Neural crest cell (in vitro differentiated cells): ENCODE measurements around the gene MTCL1. TPM values are rescaled to one million over a fixed set of nuclear protein-coding genes. Genes with fewer than 3 reads are reported as not detected.
A peak's percentile ranks its signal among the peaks of the same experiment; 100 is the strongest.

Experiments used
- DNase-seq: peaks from one replicate; pipeline ENCODE4 v3.0.0; 2021; ENCODE audit warnings: low read depth, mixed read lengths, low spot score
- H3K27ac Mint-ChIP-seq: one replicate; pipeline ENCODE4 v1.8.0; 2021; ENCODE audit warnings: mild to moderate bottlenecking, mixed read lengths; ENCODE audit not compliant: unreplicated experiment
- H3K27me3 Mint-ChIP-seq: 2 replicates; pipeline ENCODE4 v1.8.0; 2021; ENCODE audit warnings: low read depth, mild to moderate bottlenecking, mixed read lengths
- H3K36me3 Mint-ChIP-seq: 2 replicates; pipeline ENCODE4 v1.8.0; 2021; ENCODE audit warnings: low read depth, mild to moderate bottlenecking, mixed read lengths
- H3K4me1 Mint-ChIP-seq: 2 replicates; pipeline ENCODE4 v1.8.0; 2021; ENCODE audit warnings: mixed read lengths
- H3K4me3 Mint-ChIP-seq: one replicate; pipeline ENCODE4 v1.8.0; 2021; ENCODE audit warnings: mild to moderate bottlenecking, mixed read lengths
- H3K9me3 Mint-ChIP-seq: 2 replicates; pipeline ENCODE4 v1.8.0; 2021; ENCODE audit warnings: mixed read lengths
- total RNA-seq: library from RNA; stranded (reverse); gene quantifications from 2 replicates; pipeline ENCODE4 v1.2.1, GENCODE V29; 2021
- TF ChIP-seq, protein P1 (sequence below): fragments of 200-600 bp; sonication (generic); conservative IDR thresholded peaks from 2 replicates; pipeline ENCODE4 v1.5.0; 2021; ENCODE audit warnings: antibody characterized with exemption, mild to moderate bottlenecking

The MTCL1 gene
- total RNA-seq, 1 donor from 2014 or later: 17.8 TPM

DNA sequence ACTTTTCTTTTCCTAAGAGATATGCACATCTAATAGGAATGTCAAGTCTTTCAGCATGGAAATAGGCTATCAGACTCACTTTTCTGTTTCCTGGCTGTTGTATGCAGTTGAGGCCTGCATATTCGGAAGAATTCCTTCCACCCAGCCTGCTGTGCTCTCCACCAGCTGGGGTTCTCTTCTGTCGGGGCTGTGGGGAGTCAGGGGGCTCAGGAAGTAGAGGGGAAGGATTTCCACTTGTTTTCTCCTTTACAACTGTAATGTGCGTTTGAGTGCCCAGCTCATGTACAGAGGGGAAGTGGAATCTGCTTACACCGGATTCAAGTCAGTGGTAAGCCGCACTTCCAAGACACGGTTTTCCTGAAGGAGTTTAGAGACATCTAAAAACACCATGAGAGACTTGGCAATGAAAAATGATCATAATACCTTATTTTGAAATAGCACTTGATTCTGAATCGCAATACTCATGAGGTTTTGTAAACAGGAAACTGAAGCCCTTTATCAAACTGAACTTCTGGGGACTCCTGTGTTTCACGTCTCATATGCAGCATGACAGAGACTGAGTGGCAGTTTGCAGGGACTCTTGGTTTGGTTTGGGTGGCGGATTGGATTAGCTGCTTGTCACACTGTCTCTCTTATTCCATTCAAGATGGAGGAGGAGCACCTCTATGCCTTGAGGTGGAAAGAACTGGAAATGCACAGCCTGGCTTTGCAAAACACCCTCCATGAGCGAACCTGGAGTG, 90.4 kb downstream of the MTCL1 start:
- TF ChIP-seq, protein P1, sequence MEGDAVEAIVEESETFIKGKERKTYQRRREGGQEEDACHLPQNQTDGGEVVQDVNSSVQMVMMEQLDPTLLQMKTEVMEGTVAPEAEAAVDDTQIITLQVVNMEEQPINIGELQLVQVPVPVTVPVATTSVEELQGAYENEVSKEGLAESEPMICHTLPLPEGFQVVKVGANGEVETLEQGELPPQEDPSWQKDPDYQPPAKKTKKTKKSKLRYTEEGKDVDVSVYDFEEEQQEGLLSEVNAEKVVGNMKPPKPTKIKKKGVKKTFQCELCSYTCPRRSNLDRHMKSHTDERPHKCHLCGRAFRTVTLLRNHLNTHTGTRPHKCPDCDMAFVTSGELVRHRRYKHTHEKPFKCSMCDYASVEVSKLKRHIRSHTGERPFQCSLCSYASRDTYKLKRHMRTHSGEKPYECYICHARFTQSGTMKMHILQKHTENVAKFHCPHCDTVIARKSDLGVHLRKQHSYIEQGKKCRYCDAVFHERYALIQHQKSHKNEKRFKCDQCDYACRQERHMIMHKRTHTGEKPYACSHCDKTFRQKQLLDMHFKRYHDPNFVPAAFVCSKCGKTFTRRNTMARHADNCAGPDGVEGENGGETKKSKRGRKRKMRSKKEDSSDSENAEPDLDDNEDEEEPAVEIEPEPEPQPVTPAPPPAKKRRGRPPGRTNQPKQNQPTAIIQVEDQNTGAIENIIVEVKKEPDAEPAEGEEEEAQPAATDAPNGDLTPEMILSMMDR: no peak

DNA sequence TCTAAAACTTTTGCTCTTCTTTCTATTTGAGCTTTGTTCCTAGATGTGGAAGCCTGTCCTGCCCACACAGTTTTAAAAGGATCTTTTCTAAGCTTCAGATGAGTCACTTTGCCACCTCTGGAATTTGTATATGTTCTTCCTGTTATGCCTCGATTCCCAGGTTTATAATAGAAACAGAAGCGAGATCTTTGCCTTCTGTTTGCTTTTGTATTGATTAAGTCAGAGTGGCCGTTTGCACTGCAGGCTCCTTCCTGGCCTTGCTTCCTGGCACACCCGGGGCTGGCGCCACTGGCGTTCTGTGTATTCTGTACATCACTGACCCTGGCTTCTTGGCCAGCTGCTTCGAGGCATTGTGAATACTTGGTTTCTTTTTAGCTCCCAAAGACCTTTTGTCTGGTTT, 91.8 kb downstream of the MTCL1 start:
- no peak for DNase-seq
- Mint-ChIP-seq H3K36me3 (no peaks in the 10 kb centered on the region), H3K4me1 (peaks cover 44% of the 10 kb centered on the region)

More for the DNA sequence above, 90.4 kb downstream of the MTCL1 start:
- DNase-seq: no peak
- H3K27ac Mint-ChIP-seq: peak overlapping the region; percentile 89
- H3K36me3 Mint-ChIP-seq: no peaks in the 10 kb centered on the region
- no peaks in the 10 kb centered on the region for H3K27me3 Mint-ChIP-seq
- H3K4me1 Mint-ChIP-seq: peaks cover 52% of the 10 kb centered on the region
- H3K9me3 Mint-ChIP-seq: no peaks in the 10 kb centered on the region
- H3K4me3 Mint-ChIP-seq: no peak overlapping the region

DNA sequence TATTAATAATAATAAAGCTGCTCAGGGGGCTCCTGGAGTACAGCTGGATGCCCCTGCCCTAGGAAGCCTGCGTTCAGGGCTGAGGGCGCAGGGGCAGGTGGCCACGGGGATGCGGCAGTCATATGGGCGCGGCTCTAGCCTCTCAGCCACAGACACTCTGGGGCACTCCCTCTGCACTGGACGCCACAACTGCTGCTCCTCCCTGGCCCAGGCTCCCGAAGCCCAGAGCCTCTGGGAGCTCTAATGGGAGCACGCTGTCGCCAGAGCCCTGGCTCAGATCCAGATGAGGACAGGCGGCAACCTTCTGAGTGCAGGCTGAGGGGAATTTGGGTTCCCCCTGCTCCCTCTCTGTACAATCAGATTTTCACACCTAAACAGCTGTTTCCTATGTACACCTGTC, 93.6 kb downstream of the MTCL1 start:
- H3K27me3 Mint-ChIP-seq: no peaks in the 10 kb centered on the region
- TF ChIP-seq, protein P1: no peak
- no peak for DNase-seq
- H3K27ac Mint-ChIP-seq: no peak overlapping the region
- H3K4me1 Mint-ChIP-seq: peaks cover 41% of the 10 kb centered on the region
- H3K36me3 Mint-ChIP-seq: no peaks in the 10 kb centered on the region
- no peak overlapping the region for H3K4me3 Mint-ChIP-seq
- no peaks in the 10 kb centered on the region for H3K9me3 Mint-ChIP-seq

More for the DNA sequence above, 91.8 kb downstream of the MTCL1 start:
- peak overlapping the region; percentile 73 for H3K27ac Mint-ChIP-seq
- peak overlapping the region; percentile 6 for H3K4me3 Mint-ChIP-seq
- no peaks in the 10 kb centered on the region for H3K27me3 Mint-ChIP-seq
- H3K9me3 Mint-ChIP-seq: no peaks in the 10 kb centered on the region
- TF ChIP-seq, protein P1: no peak

DNA sequence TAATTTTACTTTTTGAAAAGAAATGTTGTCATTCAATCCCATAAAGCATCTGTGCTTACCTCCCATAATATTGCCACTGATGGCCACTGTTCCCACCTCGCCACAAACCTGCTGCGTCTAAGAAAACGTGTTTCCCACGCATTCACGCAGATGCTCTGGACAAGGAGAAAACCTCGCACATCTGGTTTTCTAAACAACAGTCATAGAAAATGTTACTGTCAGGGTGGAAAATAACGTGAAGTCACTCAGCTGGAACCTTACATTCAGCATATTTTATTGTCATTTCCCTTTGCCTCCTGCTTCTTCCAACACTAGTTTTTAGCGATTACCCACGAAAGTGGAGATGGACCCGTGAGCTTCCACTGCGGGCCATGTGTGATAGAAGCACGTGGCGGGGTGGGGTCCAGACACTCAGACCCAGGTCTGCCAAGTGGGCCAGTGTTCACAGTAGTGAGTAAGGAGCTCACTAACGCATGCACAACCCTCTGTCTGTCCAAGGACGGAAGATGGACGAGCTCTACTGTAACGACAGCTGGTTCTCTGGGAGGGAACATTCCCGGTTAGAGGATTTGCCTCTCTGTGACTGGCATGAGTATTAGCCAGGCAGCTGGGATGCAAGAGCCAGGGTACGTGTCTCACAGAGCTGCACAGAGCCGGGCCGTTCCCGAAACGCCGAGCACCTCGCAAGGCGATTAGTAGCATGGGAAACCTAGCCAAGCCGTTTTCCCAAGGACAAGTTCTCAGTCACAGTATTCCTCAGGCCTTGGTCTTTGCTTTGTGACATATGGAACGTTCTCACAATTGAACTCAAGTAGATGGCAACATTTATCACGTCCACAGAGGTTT, 94.5 kb downstream of the MTCL1 start:
- peaks cover 36% of the 10 kb centered on the region for H3K4me1 Mint-ChIP-seq
- H3K27me3 Mint-ChIP-seq: no peaks in the 10 kb centered on the region
- DNase-seq: no peak
- TF ChIP-seq, protein P1: no peak
- no peak overlapping the region for H3K27ac Mint-ChIP-seq
- H3K36me3 Mint-ChIP-seq: no peaks in the 10 kb centered on the region
- no peak overlapping the region for H3K4me3 Mint-ChIP-seq
- H3K9me3 Mint-ChIP-seq: no peaks in the 10 kb centered on the region

DNA sequence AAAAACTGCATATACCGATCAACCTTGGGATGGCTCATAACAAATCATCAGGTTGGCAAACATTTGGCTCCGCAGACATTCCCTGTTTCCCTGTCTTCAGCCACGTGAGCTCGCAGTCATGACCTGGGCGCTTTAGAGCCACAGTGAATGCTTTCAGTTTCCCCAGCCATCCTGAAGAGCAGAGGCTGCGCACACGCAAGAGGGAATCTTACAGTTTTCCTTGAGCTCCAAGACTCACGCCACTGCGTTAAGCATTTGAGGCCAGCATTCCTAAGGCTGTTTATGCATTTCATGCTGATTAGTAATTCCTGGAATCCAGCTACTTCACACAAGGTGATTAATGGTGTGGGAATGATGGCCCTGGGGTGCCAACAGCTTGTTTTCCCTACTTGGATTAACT, 95.1 kb downstream of the MTCL1 start:
- Mint-ChIP-seq H3K27me3 (no peaks in the 10 kb centered on the region), H3K4me1 (peaks cover 30% of the 10 kb centered on the region), H3K36me3 (no peaks in the 10 kb centered on the region), H3K9me3 (no peaks in the 10 kb centered on the region), H3K27ac (no peak overlapping the region), H3K4me3 (no peak overlapping the region)
- TF ChIP-seq, protein P1: no peak
- no peak for DNase-seq
